Activated naive CD8-positive, alpha-beta T cell treated with anti-CD3 and anti-CD28 coated beads, Interleukin-2, amount 50 U/mL, for 24 hours (primary cell): ENCODE measurements around the gene ZNF674.

Experiments used
- ATAC-seq: fragments of 150-1000 bp; cut with Tn5 transposase; one replicate; pipeline ENCODE4 v1.10.0; 2021
- DNase-seq: peaks from one replicate; pipeline ENCODE4 v3.0.0; 2021
- H3K27ac Mint-ChIP-seq: one replicate; pipeline ENCODE4 v1.8.0; 2021; ENCODE audit warnings: mild to moderate bottlenecking, mixed read lengths
- H3K27me3 Mint-ChIP-seq: one replicate; pipeline ENCODE4 v1.8.0; 2021; ENCODE audit warnings: mixed read lengths
- H3K36me3 Mint-ChIP-seq: one replicate; pipeline ENCODE4 v1.8.0; 2021; ENCODE audit warnings: low read depth, mixed read lengths
- H3K4me1 Mint-ChIP-seq: one replicate; pipeline ENCODE4 v1.8.0; 2021; ENCODE audit warnings: mixed read lengths
- H3K4me3 Mint-ChIP-seq: one replicate; pipeline ENCODE4 v1.8.0; 2021; ENCODE audit warnings: mild to moderate bottlenecking, moderate library complexity, mixed read lengths
- H3K9me3 Mint-ChIP-seq: one replicate; pipeline ENCODE4 v1.8.0; 2021; ENCODE audit warnings: mixed read lengths

ZNF674 gene

DNA sequence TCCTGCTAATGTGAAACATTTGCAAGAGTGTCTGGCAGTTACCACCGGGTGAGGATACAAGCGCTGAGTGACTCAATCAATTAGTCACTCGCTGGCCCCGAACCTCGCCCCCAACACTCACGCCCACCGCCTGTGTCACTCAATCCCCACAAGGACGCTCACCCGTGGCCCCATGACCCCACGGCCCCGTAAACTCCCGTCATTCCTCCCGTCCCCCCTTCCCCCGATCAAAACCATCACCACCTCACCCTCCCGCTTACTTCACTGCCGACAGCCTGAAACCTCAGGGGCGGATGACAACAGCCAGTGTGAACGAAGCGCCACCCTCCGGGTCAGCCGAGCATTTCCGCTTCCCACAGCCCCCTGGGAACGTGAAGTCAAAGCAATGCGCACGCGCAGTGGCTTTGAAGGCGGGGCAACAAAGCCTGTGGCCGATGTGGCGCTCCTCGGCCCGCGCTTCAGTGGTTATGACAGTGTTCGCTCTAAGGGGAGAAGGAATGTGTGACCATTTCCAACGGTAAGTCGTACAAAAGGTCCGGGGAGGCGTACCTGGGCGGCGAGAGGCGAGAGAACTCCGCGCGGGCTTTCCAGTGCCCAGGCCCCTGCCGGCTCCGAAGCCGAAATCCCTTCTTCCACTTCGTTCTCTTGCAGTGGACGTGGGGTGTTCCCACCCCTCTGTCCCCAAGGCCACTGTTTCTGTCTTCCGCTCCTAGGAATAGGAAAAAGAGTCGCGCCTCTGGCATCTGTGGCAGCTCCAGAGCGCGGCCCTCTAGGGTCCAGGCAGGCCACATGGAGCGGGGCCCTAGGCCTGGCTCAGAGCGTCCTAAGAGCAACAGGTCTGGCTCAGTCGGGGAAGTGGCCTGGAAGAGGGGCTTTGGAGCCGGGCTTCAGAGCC lies at the start of gene ZNF674:
Gene ZNF674, minus strand, starts transcription at position 311 of the 895 bp plus-strand sequence. CDS start 3,334 bp downstream, outside the sequence.
- Mint-ChIP-seq H3K4me1 (peaks cover 39% of the 10 kb centered on the region), H3K27me3 (no peaks in the 10 kb centered on the region), H3K27ac (peak within 1 kb of the TSS; percentile 93), H3K9me3 (no peaks in the 10 kb centered on the region), H3K4me3 (peak within 1 kb of the TSS; percentile 88), H3K36me3 (peaks cover 7% of the 10 kb centered on the region)
- ATAC-seq (peak; percentile 94), DNase-seq (peak; percentile 91)

DNA sequence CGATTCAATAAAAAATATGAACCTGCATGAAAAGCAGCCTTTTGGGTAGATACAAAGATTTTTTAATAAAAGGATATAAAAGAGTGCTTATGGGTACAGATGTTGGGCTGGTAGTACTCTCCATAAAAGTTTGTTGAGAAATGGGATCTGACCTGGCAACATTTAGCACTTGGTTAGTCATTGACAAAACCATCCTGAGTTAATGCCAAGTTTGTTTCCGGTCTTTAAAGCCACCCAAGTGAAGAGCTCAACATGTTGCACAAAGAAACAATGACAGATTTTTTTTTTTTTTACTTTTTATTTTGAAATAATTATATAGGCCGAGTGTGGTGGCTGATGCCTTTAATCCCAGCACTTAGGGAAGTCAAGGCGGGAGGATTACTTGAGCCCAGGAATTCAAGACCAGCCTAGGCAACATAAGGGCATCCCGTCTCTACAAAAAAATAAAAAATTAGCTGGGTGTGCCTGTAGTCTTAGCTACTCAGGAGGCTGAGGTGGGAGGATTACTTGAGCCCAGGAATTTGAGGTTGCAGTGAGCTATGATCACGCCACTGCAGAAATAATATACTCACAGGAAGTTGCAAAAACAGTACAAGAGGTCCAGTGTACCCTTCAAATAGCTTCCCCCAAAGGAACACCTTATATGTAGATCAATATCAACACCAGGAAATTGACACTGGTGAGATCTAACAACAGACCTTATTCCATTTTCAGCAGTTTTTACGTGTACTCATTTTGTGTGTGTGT lies 44.9 kb upstream of the ZNF674 start:
- DNase-seq (no peak), ATAC-seq (no peak)
- no peak overlapping the region for H3K4me3 Mint-ChIP-seq
- peaks cover 22% of the 10 kb centered on the region for H3K4me1 Mint-ChIP-seq
- H3K36me3 Mint-ChIP-seq = peaks cover 1% of the 10 kb centered on the region
- H3K27ac Mint-ChIP-seq = no peak overlapping the region
- H3K27me3 Mint-ChIP-seq = no peaks in the 10 kb centered on the region
- no peaks in the 10 kb centered on the region for H3K9me3 Mint-ChIP-seq

DNA sequence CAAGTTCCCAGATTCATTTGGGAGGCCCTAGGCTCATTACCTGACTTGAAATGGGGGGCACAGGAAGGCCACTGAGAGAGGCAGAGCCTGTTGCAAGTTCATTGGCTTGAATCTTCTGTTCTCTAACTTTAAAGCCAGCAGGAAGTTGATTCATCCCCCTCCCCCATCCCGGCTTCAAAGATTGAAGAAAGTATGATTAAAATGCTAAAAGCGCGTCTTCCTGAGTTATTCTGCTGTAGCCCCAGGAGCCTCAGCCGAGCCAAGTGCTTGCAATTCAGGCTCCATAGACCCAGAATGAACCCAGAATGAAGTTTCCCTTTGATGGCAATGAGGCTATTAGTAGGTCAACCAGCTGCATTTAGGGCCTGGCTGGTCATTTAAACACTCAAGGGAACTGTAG lies 43.0 kb upstream of the ZNF674 start:
- Mint-ChIP-seq H3K4me1 (peaks cover 26% of the 10 kb centered on the region), H3K9me3 (no peaks in the 10 kb centered on the region), H3K27me3 (no peaks in the 10 kb centered on the region), H3K27ac (peak overlapping the region; percentile 59), H3K4me3 (peak overlapping the region; percentile 6), H3K36me3 (no peaks in the 10 kb centered on the region)
- DNase-seq = peak; percentile 30
- ATAC-seq = no peak

DNA sequence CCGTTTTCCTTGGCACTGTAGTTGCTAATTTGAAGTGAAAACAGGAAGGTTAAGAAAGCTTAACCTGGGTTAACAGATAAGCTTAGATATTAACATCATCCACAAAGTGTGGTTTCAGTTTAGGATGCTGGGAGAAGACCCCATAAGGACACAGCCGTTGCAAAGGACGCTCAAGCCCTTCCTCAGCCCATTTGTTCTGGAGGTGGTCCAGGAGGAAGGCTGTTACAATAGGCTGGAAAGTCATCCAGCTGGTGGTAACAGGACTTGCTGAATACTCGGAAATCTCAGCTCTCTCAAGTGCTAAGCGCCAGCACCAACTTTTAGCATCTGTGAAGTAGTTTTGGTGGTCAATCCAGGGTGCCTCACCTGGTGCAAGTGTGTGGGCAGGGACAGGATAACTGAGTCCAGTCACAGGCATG lies 42.5 kb upstream of the ZNF674 start:
- peak overlapping the region; percentile 6 for H3K4me3 Mint-ChIP-seq
- no peaks in the 10 kb centered on the region for H3K9me3 Mint-ChIP-seq
- H3K27ac Mint-ChIP-seq = peak overlapping the region; percentile 59
- peaks cover 26% of the 10 kb centered on the region for H3K4me1 Mint-ChIP-seq
- no peaks in the 10 kb centered on the region for H3K27me3 Mint-ChIP-seq
- ATAC-seq (no peak), DNase-seq (no peak)
- no peaks in the 10 kb centered on the region for H3K36me3 Mint-ChIP-seq

DNA sequence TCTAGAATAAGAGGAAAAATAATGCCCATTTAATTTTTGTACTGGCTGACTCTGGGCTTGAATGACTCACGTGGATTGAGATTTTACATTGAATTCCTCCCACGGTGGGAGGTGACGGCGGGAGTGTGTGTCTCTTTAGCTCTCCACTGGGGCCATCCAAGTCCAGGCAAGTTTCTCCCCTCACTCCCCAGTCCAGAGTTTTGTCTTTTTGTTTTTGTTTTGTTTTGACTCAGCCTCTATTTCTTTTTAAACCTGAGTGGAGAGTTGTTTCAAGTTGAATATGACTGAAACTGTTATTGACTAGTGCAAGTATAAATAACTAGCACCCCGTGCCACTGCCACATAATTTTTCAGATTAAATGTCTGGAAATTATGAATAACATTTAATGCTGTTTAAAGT lies 41.9 kb upstream of the ZNF674 start:
- Mint-ChIP-seq H3K4me3 (no peak overlapping the region), H3K27me3 (no peaks in the 10 kb centered on the region), H3K36me3 (no peaks in the 10 kb centered on the region), H3K4me1 (peaks cover 26% of the 10 kb centered on the region), H3K27ac (peak overlapping the region; percentile 52), H3K9me3 (no peaks in the 10 kb centered on the region)
- DNase-seq (no peak), ATAC-seq (peak; percentile 66)

DNA sequence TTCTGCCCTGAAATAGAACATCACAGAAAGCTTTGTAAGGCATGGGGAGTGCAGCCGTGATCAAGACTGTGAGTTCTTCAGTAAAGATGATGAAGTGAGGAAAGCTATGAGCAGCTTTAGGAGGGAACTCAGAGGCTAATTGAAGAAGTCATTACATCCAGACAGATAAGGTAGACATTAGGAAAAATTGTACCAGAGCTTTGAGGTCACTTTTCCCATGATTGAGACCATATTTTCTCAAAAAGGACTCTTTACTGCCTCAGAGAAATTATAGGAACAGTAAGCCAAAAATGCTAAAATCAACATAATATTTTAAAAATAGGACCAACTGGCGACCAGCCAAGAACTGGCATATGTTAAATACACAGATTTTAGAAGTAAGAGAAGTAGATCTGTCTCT lies 39.5 kb upstream of the ZNF674 start:
- Mint-ChIP-seq H3K36me3 (no peaks in the 10 kb centered on the region), H3K27me3 (no peaks in the 10 kb centered on the region), H3K4me1 (peaks cover 22% of the 10 kb centered on the region), H3K9me3 (no peaks in the 10 kb centered on the region), H3K4me3 (no peak overlapping the region), H3K27ac (no peak overlapping the region)
- no peak for DNase-seq
- ATAC-seq = no peak

DNA sequence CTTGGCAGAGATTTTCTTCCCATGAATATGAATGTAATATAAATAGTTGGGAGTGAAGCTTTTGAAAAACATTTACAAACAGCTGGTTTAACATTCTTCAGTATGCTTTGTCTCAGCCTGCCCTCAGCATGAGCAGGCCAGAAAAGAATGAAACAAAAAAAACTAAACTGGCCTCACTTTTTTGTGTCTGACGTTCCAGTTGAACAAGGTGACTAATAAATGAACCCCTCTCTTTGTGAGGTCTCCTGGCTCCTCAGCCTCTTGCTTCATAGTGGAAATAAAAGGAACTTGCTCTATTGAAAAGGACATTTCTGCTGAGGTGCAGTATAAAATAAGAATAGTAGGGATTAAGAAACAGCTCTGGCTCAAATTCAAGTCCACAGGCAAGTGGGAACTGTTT lies 37.7 kb upstream of the ZNF674 start:
- DNase-seq (no peak), ATAC-seq (no peak)
- Mint-ChIP-seq H3K4me1 (peaks cover 18% of the 10 kb centered on the region), H3K9me3 (no peaks in the 10 kb centered on the region), H3K36me3 (no peaks in the 10 kb centered on the region), H3K4me3 (no peak overlapping the region), H3K27ac (no peak overlapping the region), H3K27me3 (no peaks in the 10 kb centered on the region)

DNA sequence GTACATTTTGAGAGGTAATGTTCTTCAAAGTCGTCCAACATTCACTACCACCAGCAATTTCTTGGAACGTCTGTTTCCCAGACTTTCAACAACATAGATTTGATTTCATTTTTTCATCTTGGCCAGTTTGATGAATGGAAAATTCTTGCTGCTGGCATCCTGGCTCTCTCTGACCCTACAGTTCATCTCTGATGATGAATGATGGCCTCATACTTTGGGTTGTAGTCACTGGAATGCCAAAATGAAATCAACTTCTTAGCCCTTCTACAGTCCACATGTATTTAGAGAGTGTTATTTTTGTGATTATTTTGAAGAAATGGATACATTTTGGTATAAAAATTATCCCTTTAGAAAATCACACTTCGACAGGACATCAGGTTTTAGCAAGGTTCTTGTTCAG lies 37.1 kb upstream of the ZNF674 start:
- H3K4me3 Mint-ChIP-seq = no peak overlapping the region
- no peak overlapping the region for H3K27ac Mint-ChIP-seq
- DNase-seq (no peak), ATAC-seq (no peak)
- H3K27me3 Mint-ChIP-seq = no peaks in the 10 kb centered on the region
- H3K36me3 Mint-ChIP-seq = no peaks in the 10 kb centered on the region
- H3K9me3 Mint-ChIP-seq = no peaks in the 10 kb centered on the region
- peaks cover 18% of the 10 kb centered on the region for H3K4me1 Mint-ChIP-seq

DNA sequence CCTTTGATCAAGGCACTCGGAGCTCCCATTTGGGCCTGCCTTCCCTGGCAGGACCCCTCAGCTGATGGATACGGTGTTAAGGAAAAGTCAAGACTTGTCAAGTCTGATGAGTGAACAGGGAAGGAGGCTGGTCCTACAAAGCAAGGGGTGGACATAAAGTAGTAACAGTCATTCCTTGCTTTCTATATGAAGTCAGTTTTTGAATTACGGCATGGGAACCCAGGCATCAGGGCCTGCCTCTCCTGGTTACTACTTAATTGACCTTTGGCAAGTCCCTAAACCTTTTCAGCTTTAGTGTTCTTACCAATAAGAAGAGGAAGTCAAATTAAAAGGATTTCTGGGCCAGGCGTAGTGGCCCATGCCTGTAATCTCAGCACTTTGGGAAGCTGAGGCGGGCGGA lies 35.4 kb upstream of the ZNF674 start:
- H3K27ac Mint-ChIP-seq = no peak overlapping the region
- peaks cover 2% of the 10 kb centered on the region for H3K36me3 Mint-ChIP-seq
- no peak overlapping the region for H3K4me3 Mint-ChIP-seq
- peaks cover 6% of the 10 kb centered on the region for H3K27me3 Mint-ChIP-seq
- no peaks in the 10 kb centered on the region for H3K9me3 Mint-ChIP-seq
- DNase-seq (no peak), ATAC-seq (no peak)
- H3K4me1 Mint-ChIP-seq = peaks cover 28% of the 10 kb centered on the region

DNA sequence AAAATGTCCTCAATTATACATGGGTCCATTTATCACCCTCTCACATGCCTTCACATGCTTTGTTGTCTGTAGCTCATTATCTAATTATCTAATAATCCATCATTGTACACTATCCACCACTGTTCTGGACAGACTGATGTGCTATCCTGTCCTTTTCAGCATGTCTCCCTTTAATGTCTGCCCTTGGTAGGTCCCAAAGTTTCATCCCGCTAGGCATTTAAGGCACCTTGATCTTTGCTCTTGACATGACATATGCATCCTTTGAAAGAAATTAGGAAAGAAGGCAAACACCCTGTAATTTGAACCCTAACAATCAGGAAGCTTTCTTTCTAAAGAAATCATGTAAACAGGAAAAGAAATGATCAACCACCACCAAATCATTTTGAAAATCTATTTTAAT lies 34.0 kb upstream of the ZNF674 start:
- H3K4me3 Mint-ChIP-seq = no peak overlapping the region

DNA sequence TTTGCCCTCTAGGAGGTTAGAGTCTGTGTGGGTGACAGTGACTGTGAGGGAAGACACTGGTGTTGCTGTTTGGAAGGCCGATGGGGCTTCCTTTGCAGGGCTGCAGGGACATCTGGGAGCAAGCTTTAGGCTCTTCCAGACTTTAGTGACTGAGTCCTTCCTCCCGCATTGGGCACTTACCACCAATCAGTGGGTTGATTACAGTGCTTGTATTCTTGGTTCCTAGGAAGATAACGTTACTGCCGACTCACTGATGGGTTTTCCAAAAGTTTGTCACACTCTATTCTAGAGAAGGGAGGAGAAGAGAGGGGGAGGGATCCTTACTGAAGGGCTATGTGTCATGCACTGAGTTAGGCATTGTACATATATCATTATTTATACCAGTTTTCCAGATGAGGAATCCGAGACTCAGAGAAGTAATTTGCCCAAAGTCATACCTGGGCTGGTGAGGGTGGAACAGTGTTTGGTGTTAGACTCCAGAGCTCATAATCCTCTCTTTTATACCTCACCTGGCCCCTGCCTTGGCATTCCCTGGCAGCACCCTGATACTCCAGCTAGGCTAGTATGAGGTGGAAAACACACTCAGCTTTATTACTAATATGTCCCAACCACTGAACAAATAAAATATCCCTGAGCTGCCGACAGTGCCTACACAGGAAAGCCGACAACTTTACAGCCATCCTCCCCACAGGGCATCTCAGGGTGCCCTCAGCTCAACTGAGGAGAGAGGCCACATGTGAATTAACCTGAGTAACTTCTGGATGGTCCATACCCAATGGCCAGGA lies 32.2 kb upstream of the ZNF674 start:
- Mint-ChIP-seq H3K36me3 (peaks cover 2% of the 10 kb centered on the region), H3K4me3 (no peak overlapping the region), H3K9me3 (no peaks in the 10 kb centered on the region), H3K27ac (no peak overlapping the region), H3K27me3 (peaks cover 8% of the 10 kb centered on the region), H3K4me1 (peaks cover 37% of the 10 kb centered on the region)
- no peak for DNase-seq
- ATAC-seq = no peak

More for the DNA sequence above, 34.0 kb upstream of the ZNF674 start:
- Mint-ChIP-seq H3K27me3 (peaks cover 8% of the 10 kb centered on the region), H3K9me3 (no peaks in the 10 kb centered on the region), H3K4me1 (peaks cover 30% of the 10 kb centered on the region), H3K36me3 (peaks cover 2% of the 10 kb centered on the region), H3K27ac (no peak overlapping the region)
- DNase-seq (no peak), ATAC-seq (no peak)

DNA sequence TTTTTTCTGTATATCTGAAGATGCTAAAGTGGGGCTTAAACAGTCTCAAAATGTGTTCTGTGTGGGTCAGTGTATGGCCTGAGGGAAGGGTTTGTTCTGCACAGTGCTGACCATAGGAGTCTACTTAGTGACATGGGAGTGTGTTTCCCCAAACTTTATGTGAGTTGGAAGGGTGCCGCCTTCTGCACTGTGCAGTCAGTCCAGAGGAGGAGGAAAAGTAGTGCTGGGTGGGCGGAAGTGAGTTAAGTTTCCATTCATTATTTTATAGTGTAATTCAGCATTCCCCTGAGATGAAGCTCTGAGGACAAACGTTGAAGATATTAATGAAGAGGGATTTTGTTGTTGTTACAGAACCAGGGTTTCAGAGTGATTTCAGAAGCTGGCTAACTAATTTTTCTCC lies 31.2 kb upstream of the ZNF674 start:
- Mint-ChIP-seq H3K9me3 (no peaks in the 10 kb centered on the region), H3K36me3 (peaks cover 2% of the 10 kb centered on the region), H3K4me3 (peak overlapping the region; percentile 73), H3K4me1 (peaks cover 46% of the 10 kb centered on the region), H3K27ac (no peak overlapping the region), H3K27me3 (peaks cover 8% of the 10 kb centered on the region)
- no peak for DNase-seq
- no peak for ATAC-seq

DNA sequence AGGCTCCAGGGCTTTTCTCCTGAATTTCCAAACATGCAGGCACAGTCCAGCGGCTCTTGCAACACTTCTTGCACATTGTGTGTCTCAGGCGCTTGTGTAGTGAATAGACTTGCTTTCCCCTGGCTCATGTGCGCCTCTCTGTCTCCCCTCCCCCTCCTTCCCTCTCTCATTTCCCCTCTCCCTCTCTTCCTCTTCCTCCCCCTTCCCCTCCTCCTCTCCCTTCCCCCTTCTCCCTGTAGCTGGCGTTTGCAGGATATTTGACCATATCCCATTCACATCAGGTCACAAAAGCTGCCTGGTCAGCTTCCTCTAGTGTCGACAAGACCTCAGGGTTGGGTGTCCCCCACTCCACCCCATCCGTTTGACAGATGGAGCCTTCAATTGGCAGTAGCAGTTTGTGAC lies 30.8 kb upstream of the ZNF674 start:
- DNase-seq = no peak
- Mint-ChIP-seq H3K27me3 (peaks cover 8% of the 10 kb centered on the region), H3K4me1 (peaks cover 51% of the 10 kb centered on the region), H3K9me3 (no peaks in the 10 kb centered on the region), H3K4me3 (peak overlapping the region; percentile 73), H3K36me3 (peaks cover 2% of the 10 kb centered on the region), H3K27ac (no peak overlapping the region)
- ATAC-seq = no peak

DNA sequence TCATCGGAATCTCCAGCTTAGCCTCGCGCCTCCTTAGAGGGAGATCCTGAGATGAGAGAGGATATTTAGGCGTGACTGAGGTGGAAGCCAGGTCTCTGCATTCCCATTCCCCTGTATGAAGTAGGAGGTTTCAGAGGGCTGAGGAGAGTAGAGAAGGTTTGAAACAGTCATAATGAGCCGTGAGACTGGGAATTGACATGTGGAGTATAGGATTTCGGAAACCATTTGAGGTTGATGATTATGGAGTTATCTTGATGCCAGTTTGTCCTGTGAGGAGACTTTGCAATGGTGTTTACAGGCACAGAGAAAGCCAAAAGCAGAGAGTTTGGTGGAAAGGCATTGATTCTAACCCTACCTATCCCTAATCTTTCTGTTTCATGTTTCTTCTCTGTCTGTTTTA lies 30.4 kb upstream of the ZNF674 start:
- peaks cover 51% of the 10 kb centered on the region for H3K4me1 Mint-ChIP-seq
- no peak for ATAC-seq
- H3K27ac Mint-ChIP-seq = no peak overlapping the region
- DNase-seq = no peak
- H3K27me3 Mint-ChIP-seq = peaks cover 8% of the 10 kb centered on the region
- peaks cover 2% of the 10 kb centered on the region for H3K36me3 Mint-ChIP-seq
- peak overlapping the region; percentile 73 for H3K4me3 Mint-ChIP-seq
- H3K9me3 Mint-ChIP-seq = no peaks in the 10 kb centered on the region
